ENCODE measurements around the gene CREB5.

Gene CREB5

DNA sequence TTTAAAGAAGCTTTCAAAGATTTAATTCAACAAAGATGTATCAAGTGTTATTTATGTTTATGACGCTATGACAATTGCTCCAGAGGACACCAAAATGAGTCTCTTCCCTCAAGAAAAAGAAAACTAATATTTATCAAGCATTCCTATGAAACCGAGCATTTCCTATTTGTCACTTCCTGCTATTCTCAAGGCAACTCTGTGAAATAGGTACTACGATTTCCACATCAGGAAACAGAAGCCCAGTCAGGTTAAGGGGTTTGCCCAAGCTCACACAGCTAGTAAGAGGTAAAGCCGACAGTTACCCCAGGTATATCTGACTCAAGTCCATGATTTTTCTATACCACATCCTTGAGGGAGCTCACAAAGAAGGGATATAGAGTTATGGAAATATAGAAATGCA, 459.9 kb downstream of the CREB5 start:
- DNase-seq = no peak

DNA sequence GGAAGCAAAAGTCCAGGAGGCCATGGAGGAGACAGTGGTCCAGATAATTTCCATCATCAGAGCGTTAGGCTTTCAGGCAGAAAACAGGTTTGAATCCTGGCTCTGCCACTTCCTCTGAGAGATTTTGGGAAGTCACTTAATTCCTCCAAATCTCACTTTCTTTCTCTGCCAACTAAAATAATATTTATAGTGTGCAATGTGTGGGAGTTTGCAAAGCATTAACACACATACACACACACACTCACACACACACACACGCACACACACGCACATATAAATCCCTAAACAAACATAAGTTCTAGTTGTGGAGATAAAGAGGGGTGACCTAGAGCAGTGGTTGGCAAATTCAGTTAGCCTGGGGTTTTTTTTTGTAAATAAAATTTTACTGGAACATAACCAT, 461.0 kb downstream of the CREB5 start:
- DNase-seq = no peak

DNA sequence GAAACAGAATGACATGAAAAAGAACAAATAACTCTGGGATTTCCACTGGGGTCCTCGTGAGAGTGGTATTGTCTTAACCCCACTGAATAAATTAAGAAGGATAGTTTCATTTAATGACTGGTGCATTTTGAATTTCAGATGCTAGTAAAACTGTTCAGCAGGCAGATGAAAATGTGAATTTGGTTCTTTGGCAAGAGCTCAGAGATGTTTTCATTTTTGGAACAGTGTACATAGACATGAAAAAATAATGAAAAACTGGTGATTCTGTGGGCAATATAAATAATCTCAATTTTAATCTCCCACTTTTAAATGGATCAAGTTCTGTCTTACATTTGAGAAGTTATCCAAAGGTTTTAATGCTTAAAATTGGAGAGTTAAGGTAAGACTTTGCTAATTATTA, 461.7 kb downstream of the CREB5 start:
- DNase-seq = no peak

All from NCI-H1436 (cell line).